ENCODE measurements around the gene GAREM1.

- TF ChIP-seq CTCF (IDR thresholded peaks at IDR 0.05) (no peak), POLR2A (IDR thresholded peaks at IDR 0.05) (no peak)
Measured at GRCh38 chr18:32460171-32460731, 10.4 kb downstream of the GAREM1 start.
